NCI-H526 treated with DMSO at 0.1 percent for 48 hours (cell line): ENCODE results near the gene DPM3.
A peak's percentile ranks its signal among the peaks of the same experiment; 100 is the strongest.
"Not testable (repeated sequence)": the region's sequence is repeated elsewhere in the genome, so short reads cannot be mapped to it uniquely, and the experiment has no call there.

Experiments
- DNase-seq: peaks from one replicate; lab custom pipeline; 2025; lab: John Stamatoyannopoulos, UW

DPM3 gene

GRCh38 chr1:155139895-155140629 lies at the start of gene DPM3:
Gene DPM3 (minus strand): TSS chr1:155140531. CDS start chr1:155140240, 291 bp downstream.
- peak; percentile 88 for DNase-seq

- DNase-seq: not testable (repeated sequence)
Observed at GRCh38 chr1:155189926-155190325, 49.6 kb upstream of the DPM3 start.

- DNase-seq: no peak
Observed at GRCh38 chr1:155188268-155188667, 47.9 kb upstream of the DPM3 start.

GRCh38 chr1:155187456-155187891 lies 47.1 kb upstream of the DPM3 start:
- no peak for DNase-seq

- no peak for DNase-seq
Observed at GRCh38 chr1:155186794-155187455, 46.6 kb upstream of the DPM3 start.

GRCh38 chr1:155186067-155186793 lies 45.9 kb upstream of the DPM3 start:
- DNase-seq: peak; percentile 68

- no peak for DNase-seq
Observed at GRCh38 chr1:155185783-155186066, 45.4 kb upstream of the DPM3 start.

- no peak for DNase-seq
Observed at GRCh38 chr1:155184835-155185782, 44.8 kb upstream of the DPM3 start.

- no peak for DNase-seq
Observed at GRCh38 chr1:155184351-155184811, 44.0 kb upstream of the DPM3 start.

GRCh38 chr1:155183775-155184221 lies 43.5 kb upstream of the DPM3 start:
- no peak for DNase-seq

- DNase-seq: no peak
Observed at GRCh38 chr1:155182052-155182550, 41.8 kb upstream of the DPM3 start.

GRCh38 chr1:155181371-155182051 lies 41.2 kb upstream of the DPM3 start:
- DNase-seq: no peak

- no peak for DNase-seq
Observed at GRCh38 chr1:155179112-155180031, 39.0 kb upstream of the DPM3 start.

- no peak for DNase-seq
Observed at GRCh38 chr1:155178441-155179111, 38.2 kb upstream of the DPM3 start.

GRCh38 chr1:155177918-155178281 lies 37.6 kb upstream of the DPM3 start:
- no peak for DNase-seq

- no peak for DNase-seq
Observed at GRCh38 chr1:155177192-155177917, 37.0 kb upstream of the DPM3 start.

GRCh38 chr1:155176544-155177071 lies 36.3 kb upstream of the DPM3 start:
- peak; percentile 89 for DNase-seq

- no peak for DNase-seq
Observed at GRCh38 chr1:155175927-155176371, 35.6 kb upstream of the DPM3 start.
